Midbrain (tissue), 1 donor: ENCODE measurements around the gene BNIP2.

ENCODE experiments used
- DNase-seq: peaks from one replicate; lab custom pipeline; 2025; lab: John Stamatoyannopoulos, UW

The BNIP2 gene

GRCh38 chr15:59632714-59633113, 56.4 kb downstream of the BNIP2 start:
- no peak for DNase-seq

GRCh38 chr15:59622289-59622688, 66.8 kb downstream of the BNIP2 start:
- DNase-seq = no peak

- no peak for DNase-seq
These were observed 70.7 kb downstream of the BNIP2 start for GRCh38 chr15:59618406-59618805.

GRCh38 chr15:59616379-59616778, 72.7 kb downstream of the BNIP2 start:
- no peak for DNase-seq

GRCh38 chr15:59615661-59616060, 73.5 kb downstream of the BNIP2 start:
- no peak for DNase-seq

- DNase-seq = no peak
These were observed 75.0 kb downstream of the BNIP2 start for GRCh38 chr15:59614153-59614552.

GRCh38 chr15:59611276-59612260, 77.6 kb downstream of the BNIP2 start, which contains the start of gene GCNT3:
GCNT3 (plus strand) TSS chr15:59611783; CDS start chr15:59618239, 6,456 bp downstream.
- DNase-seq = no peak

GRCh38 chr15:59609730-59610712, 79.1 kb downstream of the BNIP2 start:
- DNase-seq = no peak
